Spleen (tissue), 7 donors: ENCODE data around the gene PDIA6.

Experiments used
- POLR2A ChIP-seq, 3 donors: fragments of 450-650 bp; IDR thresholded peaks; one replicate each; pipeline ENCODE4 v1.5.1; 2017; ENCODE audit warnings: antibody characterized with exemption in 3 of 3, mild to moderate bottlenecking in 1 of 3
- POLR2AphosphoS5 ChIP-seq, 3 donors: sonication (generic); formaldehyde crosslinking; IDR thresholded peaks; one replicate each; pipeline ENCODE4 v1.5.1; 2017; ENCODE audit warnings: antibody characterized with exemption in 3 of 3
- TF ChIP-seq, protein P1 (sequence below), 11 experiments: fragments of 200-600 bp in 7 of 11; fragments of 450-650 bp in 4 of 11; sonication (generic) in 4 of 11; IDR thresholded peaks in 8 of 11; conservative IDR thresholded peaks in 3 of 11; 1 replicate in 7 of 11; 2 replicates in 4 of 11; pipeline versions ENCODE4 v1.4.0 to v1.8.0; 2016 to 2021; ENCODE audit warnings: antibody characterized with exemption in 11 of 11, inconsistent platforms in 4 of 11, mild to moderate bottlenecking in 1 of 11
- donor health status: DM: no; HTN: no; CAD: no; lungs with moderate emphysema.
- donor health status: DM: no; HTN: no; CAD: no.
- donor health status: DM: no; HTN: no; CAD: no.

DNA sequence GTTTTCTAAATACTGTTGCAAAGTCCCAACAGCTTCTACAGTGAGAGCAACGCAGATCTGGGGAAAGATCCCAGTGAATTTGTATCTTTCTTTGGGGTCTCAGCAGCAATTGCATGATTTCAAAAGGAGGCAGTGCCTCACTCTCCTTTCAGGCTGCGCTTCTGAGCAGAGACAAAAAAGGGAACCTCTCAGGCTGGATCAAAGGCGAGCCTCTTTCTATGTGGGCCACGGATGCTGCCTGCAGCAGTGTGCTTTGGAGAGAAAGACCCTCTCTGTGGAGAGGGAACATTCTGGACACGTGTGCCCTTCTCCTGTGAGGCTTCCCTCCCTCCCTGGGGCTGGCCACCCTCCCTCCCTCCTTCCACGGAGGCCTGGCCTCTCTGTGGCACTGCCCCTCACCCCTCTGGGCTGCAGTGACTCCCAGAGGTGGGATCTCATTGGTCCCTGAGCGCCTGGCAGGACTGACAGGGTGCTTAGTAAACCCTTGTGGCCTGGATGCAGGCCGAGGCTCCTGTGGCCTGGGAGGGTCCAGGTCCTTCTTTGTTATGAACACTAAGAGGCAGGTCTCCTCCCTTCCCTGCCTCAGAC is 21.6 kb upstream of the PDIA6 start:
- TF ChIP-seq, protein P1, sequence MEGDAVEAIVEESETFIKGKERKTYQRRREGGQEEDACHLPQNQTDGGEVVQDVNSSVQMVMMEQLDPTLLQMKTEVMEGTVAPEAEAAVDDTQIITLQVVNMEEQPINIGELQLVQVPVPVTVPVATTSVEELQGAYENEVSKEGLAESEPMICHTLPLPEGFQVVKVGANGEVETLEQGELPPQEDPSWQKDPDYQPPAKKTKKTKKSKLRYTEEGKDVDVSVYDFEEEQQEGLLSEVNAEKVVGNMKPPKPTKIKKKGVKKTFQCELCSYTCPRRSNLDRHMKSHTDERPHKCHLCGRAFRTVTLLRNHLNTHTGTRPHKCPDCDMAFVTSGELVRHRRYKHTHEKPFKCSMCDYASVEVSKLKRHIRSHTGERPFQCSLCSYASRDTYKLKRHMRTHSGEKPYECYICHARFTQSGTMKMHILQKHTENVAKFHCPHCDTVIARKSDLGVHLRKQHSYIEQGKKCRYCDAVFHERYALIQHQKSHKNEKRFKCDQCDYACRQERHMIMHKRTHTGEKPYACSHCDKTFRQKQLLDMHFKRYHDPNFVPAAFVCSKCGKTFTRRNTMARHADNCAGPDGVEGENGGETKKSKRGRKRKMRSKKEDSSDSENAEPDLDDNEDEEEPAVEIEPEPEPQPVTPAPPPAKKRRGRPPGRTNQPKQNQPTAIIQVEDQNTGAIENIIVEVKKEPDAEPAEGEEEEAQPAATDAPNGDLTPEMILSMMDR (IDR thresholded peaks at IDR 0.05 in 8 of 11, conservative IDR thresholded peaks at IDR 0.05 in 3 of 11) = peak in 1 of 11 experiments; percentile 12
- TF ChIP-seq POLR2AphosphoS5 (IDR thresholded peaks at IDR 0.05) (no peak), POLR2A (IDR thresholded peaks at IDR 0.05) (no peak)
